IMR-90 (cell line): ENCODE measurements around the gene DENND5A.

ENCODE experiments used
- BHLHE40 ChIP-seq: fragments of 150-350 bp; IDR thresholded peaks from 2 replicates; pipeline ENCODE4 v1.6.1; 2016; ENCODE audit warnings: mild to moderate bottlenecking, low read depth, low read length
- CEBPB ChIP-seq: IDR thresholded peaks from 2 replicates; pipeline ENCODE4 v1.6.1; 2012; ENCODE audit warnings: low read depth, low read length, improper control_type of control experiment
- FOS ChIP-seq: fragments of 150-350 bp; IDR thresholded peaks from 2 replicates; pipeline ENCODE4 v1.6.1; 2016; ENCODE audit warnings: low read depth, low read length
- MAFK ChIP-seq: IDR thresholded peaks from 2 replicates; pipeline ENCODE4 v1.6.1; 2012; ENCODE audit warnings: low read depth, low read length, improper control_type of control experiment
- MAZ ChIP-seq: IDR thresholded peaks from 2 replicates; pipeline ENCODE4 v1.6.1; 2012; ENCODE audit warnings: low read depth, mild to moderate bottlenecking, low read length, improper control_type of control experiment, moderate library complexity, borderline replicate concordance
- MXI1 ChIP-seq: IDR thresholded peaks from 2 replicates; pipeline ENCODE4 v1.6.1; 2012; ENCODE audit warnings: low read depth, mild to moderate bottlenecking, low read length, moderate library complexity, borderline replicate concordance
- NFE2L2 ChIP-seq: fragments of 150-350 bp; IDR thresholded peaks from 2 replicates; pipeline ENCODE4 v1.6.1; 2016; ENCODE audit warnings: low read depth, mild to moderate bottlenecking, low read length
- POLR2A ChIP-seq: IDR thresholded peaks from 2 replicates; pipeline ENCODE4 v1.6.1; 2012; ENCODE audit warnings: mild to moderate bottlenecking, low read depth, low read length
- RAD21 ChIP-seq: IDR thresholded peaks from 2 replicates; pipeline ENCODE4 v1.6.1; 2012; ENCODE audit warnings: low read length, improper control_type of control experiment
- RCOR1 ChIP-seq: IDR thresholded peaks from 2 replicates; pipeline ENCODE4 v1.6.1; 2012; ENCODE audit warnings: mild to moderate bottlenecking, low read length, improper control_type of control experiment; ENCODE audit not compliant: insufficient replicate concordance
- RFX5 ChIP-seq: IDR thresholded peaks from 2 replicates; pipeline ENCODE4 v1.8.0; 2012; ENCODE audit warnings: low read depth, mild to moderate bottlenecking, low read length, moderate library complexity
- SMC3 ChIP-seq: fragments of 150-350 bp; IDR thresholded peaks from 2 replicates; pipeline ENCODE4 v1.6.1; 2016; ENCODE audit warnings: low read depth, mild to moderate bottlenecking, antibody characterized with exemption, low read length, moderate library complexity
- TF ChIP-seq, protein P1 (sequence below): conservative IDR thresholded peaks from 2 replicates; pipeline ENCODE4 v1.5.1; 2012; ENCODE audit warnings: mild to moderate bottlenecking, low read depth, low read length, improper control_type of control experiment
- TF ChIP-seq, protein P2 (sequence below): fragments of 150-350 bp; IDR thresholded peaks from 2 replicates; pipeline ENCODE4 v1.6.1; 2017; ENCODE audit warnings: mild to moderate bottlenecking, antibody characterized with exemption, low read length, low read depth

DNA sequence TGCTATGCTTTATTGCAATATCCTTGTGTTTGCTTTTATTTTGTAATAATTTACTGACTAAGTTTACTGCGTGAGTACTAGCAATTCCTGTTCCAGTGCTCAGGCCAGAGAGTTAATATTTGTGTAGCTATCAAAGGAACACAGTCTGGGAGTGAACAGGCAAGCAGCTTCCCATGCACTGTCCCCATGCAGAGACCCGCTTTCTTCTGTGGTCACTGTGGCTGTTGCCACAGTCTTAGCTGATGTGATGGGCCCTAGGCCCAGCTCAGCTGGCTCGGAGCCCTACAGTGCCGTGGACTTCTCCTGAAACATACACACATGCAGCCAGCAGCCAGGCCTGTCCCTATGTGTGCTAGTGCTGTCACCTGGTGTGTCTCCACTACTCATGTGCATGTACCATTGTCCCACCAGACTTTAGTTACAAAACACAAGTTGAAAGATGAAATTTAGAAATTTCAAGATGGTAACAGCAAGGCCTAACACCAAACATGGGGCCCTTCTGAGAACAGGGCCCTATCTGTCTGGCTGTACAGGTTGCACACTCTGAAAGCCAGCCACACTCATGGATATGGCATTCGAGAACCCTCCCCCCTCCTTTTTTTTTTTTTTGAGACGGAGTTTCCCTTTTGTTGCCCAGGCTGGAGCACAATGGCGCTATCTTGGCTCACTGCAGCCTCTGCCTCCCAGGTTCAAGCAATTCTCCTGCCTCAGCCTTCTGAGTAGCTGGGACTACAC is 161.4 kb downstream of the DENND5A start:
- TF ChIP-seq, protein P1, sequence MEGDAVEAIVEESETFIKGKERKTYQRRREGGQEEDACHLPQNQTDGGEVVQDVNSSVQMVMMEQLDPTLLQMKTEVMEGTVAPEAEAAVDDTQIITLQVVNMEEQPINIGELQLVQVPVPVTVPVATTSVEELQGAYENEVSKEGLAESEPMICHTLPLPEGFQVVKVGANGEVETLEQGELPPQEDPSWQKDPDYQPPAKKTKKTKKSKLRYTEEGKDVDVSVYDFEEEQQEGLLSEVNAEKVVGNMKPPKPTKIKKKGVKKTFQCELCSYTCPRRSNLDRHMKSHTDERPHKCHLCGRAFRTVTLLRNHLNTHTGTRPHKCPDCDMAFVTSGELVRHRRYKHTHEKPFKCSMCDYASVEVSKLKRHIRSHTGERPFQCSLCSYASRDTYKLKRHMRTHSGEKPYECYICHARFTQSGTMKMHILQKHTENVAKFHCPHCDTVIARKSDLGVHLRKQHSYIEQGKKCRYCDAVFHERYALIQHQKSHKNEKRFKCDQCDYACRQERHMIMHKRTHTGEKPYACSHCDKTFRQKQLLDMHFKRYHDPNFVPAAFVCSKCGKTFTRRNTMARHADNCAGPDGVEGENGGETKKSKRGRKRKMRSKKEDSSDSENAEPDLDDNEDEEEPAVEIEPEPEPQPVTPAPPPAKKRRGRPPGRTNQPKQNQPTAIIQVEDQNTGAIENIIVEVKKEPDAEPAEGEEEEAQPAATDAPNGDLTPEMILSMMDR: no peak
- TF ChIP-seq POLR2A: no peak
- no peak for TF ChIP-seq BHLHE40
- no peak for TF ChIP-seq MXI1
- no peak for TF ChIP-seq MAZ
- TF ChIP-seq SMC3: no peak
- TF ChIP-seq RAD21: no peak
- no peak for TF ChIP-seq RCOR1
- no peak for TF ChIP-seq MAFK
- no peak for TF ChIP-seq CEBPB
- TF ChIP-seq RFX5: no peak
- TF ChIP-seq, protein P2, sequence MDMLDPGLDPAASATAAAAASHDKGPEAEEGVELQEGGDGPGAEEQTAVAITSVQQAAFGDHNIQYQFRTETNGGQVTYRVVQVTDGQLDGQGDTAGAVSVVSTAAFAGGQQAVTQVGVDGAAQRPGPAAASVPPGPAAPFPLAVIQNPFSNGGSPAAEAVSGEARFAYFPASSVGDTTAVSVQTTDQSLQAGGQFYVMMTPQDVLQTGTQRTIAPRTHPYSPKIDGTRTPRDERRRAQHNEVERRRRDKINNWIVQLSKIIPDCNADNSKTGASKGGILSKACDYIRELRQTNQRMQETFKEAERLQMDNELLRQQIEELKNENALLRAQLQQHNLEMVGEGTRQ: no peak
- no peak for TF ChIP-seq NFE2L2
- TF ChIP-seq FOS: no peak
